Astrocyte (in vitro differentiated cells and primary cell): ENCODE measurements around the gene VPS8. TPM values are rescaled to one million over a fixed set of nuclear protein-coding genes. Genes with fewer than 3 reads are reported as not detected.

Experiments
- DNase-seq: peaks from one replicate; pipeline ENCODE4 v3.0.0-alpha.2; 2010; ENCODE audit warnings: low read depth
- FAIRE-seq: peaks from 2 replicates; lab custom pipeline; 2011; peaks lifted over from hg19 to GRCh38; lab: Jason Lieb, UNC
- H2AFZ ChIP-seq: 2 replicates; pipeline ENCODE4 v1.6.0; 2012; ENCODE audit warnings: low read depth, low read length, inconsistent platforms
- H3K27ac ChIP-seq: 2 replicates; pipeline ENCODE4 v1.5.1; 2011; ENCODE audit warnings: low read depth, low read length, inconsistent platforms
- H3K27me3 ChIP-seq: 2 replicates; pipeline ENCODE4 v1.6.0; 2011; ENCODE audit warnings: low read length, inconsistent platforms; ENCODE audit not compliant: insufficient read depth
- H3K36me3 ChIP-seq: 2 replicates; pipeline ENCODE4 v1.5.1; 2011; ENCODE audit warnings: low read length, inconsistent platforms; ENCODE audit not compliant: insufficient read depth
- H3K4me1 ChIP-seq: 2 replicates; pipeline ENCODE4 v1.5.1; 2011; ENCODE audit warnings: low read length, inconsistent platforms; ENCODE audit not compliant: insufficient read depth
- H3K4me2 ChIP-seq: 2 replicates; pipeline ENCODE4 v1.6.0; 2012; ENCODE audit warnings: low read length, inconsistent platforms
- H3K4me3 ChIP-seq: 2 replicates; pipeline ENCODE4 v1.5.1; 2011; ENCODE audit warnings: low read depth, mild to moderate bottlenecking, low read length, inconsistent platforms; ENCODE audit not compliant: insufficient read depth
- H3K79me2 ChIP-seq: 2 replicates; pipeline ENCODE4 v1.6.0; 2012; ENCODE audit warnings: mild to moderate bottlenecking, low read length, inconsistent platforms; ENCODE audit not compliant: insufficient read depth
- H3K9ac ChIP-seq: 2 replicates; pipeline ENCODE4 v1.6.0; 2012; ENCODE audit warnings: mild to moderate bottlenecking, low read length, inconsistent platforms
- H3K9me3 ChIP-seq: 2 replicates; pipeline ENCODE4 v1.5.1; 2012; ENCODE audit warnings: low read depth, mild to moderate bottlenecking, low read length, inconsistent platforms; ENCODE audit not compliant: insufficient read depth
- H4K20me1 ChIP-seq: 2 replicates; pipeline ENCODE4 v1.6.0; 2012; ENCODE audit warnings: low read length, inconsistent platforms; ENCODE audit not compliant: insufficient read depth
- H3K27ac Mint-ChIP-seq: one replicate; pipeline ENCODE4 v1.8.0; 2021; ENCODE audit warnings: mild to moderate bottlenecking, mixed read lengths; ENCODE audit not compliant: unreplicated experiment
- H3K27me3 Mint-ChIP-seq: one replicate; pipeline ENCODE4 v1.8.0; 2021; ENCODE audit warnings: low read depth, mixed read lengths; ENCODE audit not compliant: unreplicated experiment
- H3K36me3 Mint-ChIP-seq: one replicate; pipeline ENCODE4 v1.8.0; 2021; ENCODE audit warnings: low read depth, mixed read lengths; ENCODE audit not compliant: unreplicated experiment
- H3K4me1 Mint-ChIP-seq: one replicate; pipeline ENCODE4 v1.8.0; 2021; ENCODE audit warnings: low read depth, mixed read lengths; ENCODE audit not compliant: unreplicated experiment
- H3K4me3 Mint-ChIP-seq: one replicate; pipeline ENCODE4 v1.8.0; 2021; ENCODE audit warnings: mild to moderate bottlenecking, moderate library complexity, mixed read lengths; ENCODE audit not compliant: unreplicated experiment
- H3K9me3 Mint-ChIP-seq: one replicate; pipeline ENCODE4 v1.8.0; 2021; ENCODE audit warnings: mild to moderate bottlenecking, mixed read lengths; ENCODE audit not compliant: unreplicated experiment
- CTCF ChIP-seq: IDR thresholded peaks from 2 replicates; pipeline ENCODE4 v1.5.1; 2011; ENCODE audit warnings: low read depth, mild to moderate bottlenecking, inconsistent platforms, low read length, moderate library complexity; ENCODE audit not compliant: insufficient read depth
- EZH2 ChIP-seq: IDR thresholded peaks from 2 replicates; pipeline ENCODE4 v1.6.1; 2012; ENCODE audit warnings: mild to moderate bottlenecking, low read length, inconsistent platforms; ENCODE audit not compliant: insufficient read depth
- total RNA-seq: library from RNA; stranded (reverse); gene quantifications from 2 replicates; pipeline ENCODE4 v1.2.1, GENCODE V29; 2021

Gene VPS8
- total RNA-seq, 1 donor from 2014 or later, result 40.7 TPM

- Histone ChIP-seq H3K4me1 (no peaks in the 10 kb centered on the region), H3K9ac (no peak overlapping the region), H3K9me3 (no peaks in the 10 kb centered on the region), H3K27ac (no peak overlapping the region), H3K79me2 (no peaks in the 10 kb centered on the region), H4K20me1 (no peaks in the 10 kb centered on the region), H3K36me3 (peaks cover 11% of the 10 kb centered on the region), H3K4me3 (no peak overlapping the region), H2AFZ (no peak overlapping the region), H3K27me3 (no peaks in the 10 kb centered on the region), H3K4me2 (no peak overlapping the region)
- DNase-seq (no peak), FAIRE-seq (no peak)
- H3K4me1 Mint-ChIP-seq, result peaks cover 2% of the 10 kb centered on the region
- no peaks in the 10 kb centered on the region for H3K27me3 Mint-ChIP-seq
- no peak for TF ChIP-seq EZH2
- TF ChIP-seq CTCF, result no peak
- H3K36me3 Mint-ChIP-seq, result peaks cover 3% of the 10 kb centered on the region
- H3K27ac Mint-ChIP-seq, result no peak overlapping the region
- H3K9me3 Mint-ChIP-seq, result no peaks in the 10 kb centered on the region
- no peak overlapping the region for H3K4me3 Mint-ChIP-seq
Measured at GRCh38 chr3:184873141-184873540, 61.2 kb downstream of the VPS8 start.

GRCh38 chr3:184874709-184875644 is 63.0 kb downstream of the VPS8 start:
- TF ChIP-seq EZH2 (no peak), CTCF (peak; percentile 71)
- no peak for FAIRE-seq
- no peak overlapping the region for H3K4me2 ChIP-seq
- Mint-ChIP-seq H3K36me3 (no peaks in the 10 kb centered on the region), H3K9me3 (no peaks in the 10 kb centered on the region), H3K27me3 (no peaks in the 10 kb centered on the region), H3K4me3 (no peak overlapping the region), H3K27ac (no peak overlapping the region), H3K4me1 (peaks cover 2% of the 10 kb centered on the region)
- H3K27me3 ChIP-seq, result no peaks in the 10 kb centered on the region
- H4K20me1 ChIP-seq, result no peaks in the 10 kb centered on the region
- H3K9me3 ChIP-seq, result no peaks in the 10 kb centered on the region
- peak; percentile 7 for DNase-seq
- peaks cover 6% of the 10 kb centered on the region for H3K36me3 ChIP-seq
- H3K27ac ChIP-seq, result no peak overlapping the region
- H3K9ac ChIP-seq, result no peak overlapping the region
- no peak overlapping the region for H2AFZ ChIP-seq
- H3K4me3 ChIP-seq, result no peak overlapping the region
- H3K79me2 ChIP-seq, result no peaks in the 10 kb centered on the region
- H3K4me1 ChIP-seq, result no peaks in the 10 kb centered on the region
